Epithelial cell of prostate (primary cell): ENCODE data around the gene CISH.

Source experiments
- DNase-seq: peaks from one replicate; pipeline ENCODE4 v3.0.0-alpha.2; 2011; ENCODE audit warnings: low read depth, low spot score
- H3K27ac ChIP-seq: fragments of 450-650 bp; 2 replicates; pipeline ENCODE4 v1.5.1; 2017; ENCODE audit warnings: mild to moderate bottlenecking

The CISH gene

GRCh38 chr3:50616003-50616769 is 4.6 kb upstream of the CISH start:
- DNase-seq: no peak
- H3K27ac ChIP-seq: peak overlapping the region; percentile 78

GRCh38 chr3:50615190-50615589 is 3.6 kb upstream of the CISH start:
- H3K27ac ChIP-seq: no peak overlapping the region

GRCh38 chr3:50612970-50613846 is 1.6 kb upstream of the CISH start:
- DNase-seq: no peak
- H3K27ac ChIP-seq: no peak overlapping the region

More at GRCh38 chr3:50615190-50615589, 3.6 kb upstream of the CISH start:
- no peak for DNase-seq

- H3K27ac ChIP-seq: no peak overlapping the region
These were observed 784 bp upstream of the CISH start for GRCh38 chr3:50612234-50612882.

GRCh38 chr3:50610992-50611463 is 546 bp downstream of the CISH start:
- peak overlapping the region; percentile 34 for H3K27ac ChIP-seq
- DNase-seq: no peak

More at GRCh38 chr3:50612234-50612882, 784 bp upstream of the CISH start:
- DNase-seq: no peak

GRCh38 chr3:50610181-50610971 is 1.2 kb downstream of the CISH start:
- no peak for DNase-seq
- H3K27ac ChIP-seq: no peak overlapping the region

GRCh38 chr3:50609763-50610085 is 1.9 kb downstream of the CISH start:
- DNase-seq: no peak
- no peak overlapping the region for H3K27ac ChIP-seq

- DNase-seq: no peak
- H3K27ac ChIP-seq: no peak overlapping the region
These were observed 2.4 kb downstream of the CISH start for GRCh38 chr3:50609071-50609762.

GRCh38 chr3:50608278-50608677 is 3.3 kb downstream of the CISH start:
- no peak for DNase-seq
- H3K27ac ChIP-seq: no peak overlapping the region

GRCh38 chr3:50607271-50608091 is 4.1 kb downstream of the CISH start:
- no peak overlapping the region for H3K27ac ChIP-seq
- no peak for DNase-seq

GRCh38 chr3:50606596-50606995 is 5.0 kb downstream of the CISH start:
- H3K27ac ChIP-seq: peak overlapping the region; percentile 79

GRCh38 chr3:50605901-50606326 is 5.7 kb downstream of the CISH start:
- DNase-seq: no peak
- H3K27ac ChIP-seq: peak overlapping the region; percentile 79

More at GRCh38 chr3:50606596-50606995, 5.0 kb downstream of the CISH start:
- DNase-seq: no peak

GRCh38 chr3:50604628-50605588 is 6.7 kb downstream of the CISH start:
- peak overlapping the region; percentile 79 for H3K27ac ChIP-seq
- no peak for DNase-seq

GRCh38 chr3:50604110-50604621 is 7.4 kb downstream of the CISH start:
- DNase-seq: no peak
- peak overlapping the region; percentile 79 for H3K27ac ChIP-seq

- peak overlapping the region; percentile 91 for H3K27ac ChIP-seq
- no peak for DNase-seq
These were observed 8.1 kb downstream of the CISH start for GRCh38 chr3:50603261-50604109.

- peak overlapping the region; percentile 91 for H3K27ac ChIP-seq
- DNase-seq: no peak
These were observed 8.9 kb downstream of the CISH start for GRCh38 chr3:50602595-50603191.
